OCI-M1 (cell line): Measurements from ENCODE around the gene ALKBH7.

ENCODE experiments used
- DNase-seq: peaks from one replicate; lab custom pipeline; 2025; lab: John Stamatoyannopoulos, UW

Gene ALKBH7

GRCh38 chr19:6364353-6364752, 8.2 kb upstream of the ALKBH7 start:
- no peak for DNase-seq

GRCh38 chr19:6373096-6373812, 660 bp downstream of the ALKBH7 start:
- DNase-seq: peak; percentile 95

- no peak for DNase-seq
Measured at GRCh38 chr19:6373813-6374108, 1.2 kb downstream of the ALKBH7 start.

GRCh38 chr19:6374161-6374709, 1.6 kb downstream of the ALKBH7 start:
- no peak for DNase-seq

GRCh38 chr19:6374711-6375410, 2.3 kb downstream of the ALKBH7 start:
- no peak for DNase-seq

- DNase-seq: no peak
Measured at GRCh38 chr19:6375411-6376010, 2.9 kb downstream of the ALKBH7 start, which contains the start of gene PSPN. PSPN (minus strand) TSS chr19:6375933; CDS start chr19:6375849, 84 bp downstream.

GRCh38 chr19:6376512-6377190, 4.1 kb downstream of the ALKBH7 start:
- no peak for DNase-seq

- no peak for DNase-seq
Measured at GRCh38 chr19:6378041-6378440, 5.4 kb downstream of the ALKBH7 start.

- no peak for DNase-seq
Measured at GRCh38 chr19:6378486-6378885, 5.9 kb downstream of the ALKBH7 start.

- no peak for DNase-seq
Measured at GRCh38 chr19:6379744-6380143, 7.2 kb downstream of the ALKBH7 start.

- no peak for DNase-seq
Measured at GRCh38 chr19:6381030-6381750, 8.6 kb downstream of the ALKBH7 start.

- DNase-seq: no peak
Measured at GRCh38 chr19:6383188-6383587, 10.6 kb downstream of the ALKBH7 start.

GRCh38 chr19:6384381-6384780, 11.8 kb downstream of the ALKBH7 start:
- no peak for DNase-seq

GRCh38 chr19:6387372-6387771, 14.8 kb downstream of the ALKBH7 start:
- DNase-seq: no peak

- DNase-seq: peak; percentile 28
Measured at GRCh38 chr19:6392221-6393073, 19.9 kb downstream of the ALKBH7 start.

GRCh38 chr19:6393074-6393982, 20.7 kb downstream of the ALKBH7 start, which contains the start of gene GTF2F1:
GTF2F1 (minus strand) TSS chr19:6393164; CDS start chr19:6392995, 169 bp downstream.
- peak; percentile 94 for DNase-seq

GRCh38 chr19:6393983-6394412, 21.4 kb downstream of the ALKBH7 start:
- no peak for DNase-seq

GRCh38 chr19:6394831-6395230, 22.2 kb downstream of the ALKBH7 start:
- no peak for DNase-seq

GRCh38 chr19:6396305-6396704, 23.7 kb downstream of the ALKBH7 start:
- DNase-seq: no peak
